T-helper 17 cell (primary cell): ENCODE results near the gene SPOCK1. TPM values are rescaled to one million over a fixed set of nuclear protein-coding genes. Genes with fewer than 3 reads are reported as not detected.

ENCODE experiments used
- ATAC-seq: fragments of 150-1000 bp; cut with Tn5 transposase; 2 replicates; pipeline ENCODE4 v1.10.0; 2021; ENCODE audit warnings: mild to moderate bottlenecking, moderate library complexity
- DNase-seq, 3 donors: peaks; one replicate each; pipeline versions ENCODE4 v3.0.0 to v3.0.0-alpha.2; 2020 to 2021
- H3K9me3 ChIP-seq: one replicate; pipeline ENCODE4 v1.7.0; 2013; ENCODE audit warnings: low read length, mild to moderate bottlenecking; ENCODE audit not compliant: control insufficient read depth, poor library complexity, severe bottlenecking
- H3K27ac Mint-ChIP-seq: one replicate; pipeline ENCODE4 v1.8.0; 2022; ENCODE audit warnings: mild to moderate bottlenecking, moderate library complexity, mixed read lengths
- H3K27me3 Mint-ChIP-seq: one replicate; pipeline ENCODE4 v1.8.0; 2022; ENCODE audit warnings: mixed read lengths
- H3K36me3 Mint-ChIP-seq: one replicate; pipeline ENCODE4 v1.8.0; 2022; ENCODE audit warnings: low read depth, mixed read lengths
- H3K4me1 Mint-ChIP-seq: one replicate; pipeline ENCODE4 v1.8.0; 2022; ENCODE audit warnings: mild to moderate bottlenecking, mixed read lengths
- H3K4me3 Mint-ChIP-seq: one replicate; pipeline ENCODE4 v1.8.0; 2022; ENCODE audit warnings: mild to moderate bottlenecking, moderate library complexity, mixed read lengths
- total RNA-seq, 4 donors: library from RNA in 2 of 4; stranded (reverse) in 2 of 4; gene quantifications; one replicate each; pipeline ENCODE4 v1.2.3 and lab custom pipeline; 2022 to 2026

Gene SPOCK1
- total RNA-seq, 2 donors from 2014 or later, result not detected

GRCh38 chr5:137167187-137167586, 331.9 kb downstream of the SPOCK1 start:
- Mint-ChIP-seq H3K4me3 (no peak overlapping the region), H3K27me3 (peaks cover 6% of the 10 kb centered on the region), H3K27ac (no peak overlapping the region), H3K36me3 (no peaks in the 10 kb centered on the region), H3K4me1 (no peaks in the 10 kb centered on the region)
- DNase-seq (no peak), ATAC-seq (no peak)
- no peaks in the 10 kb centered on the region for H3K9me3 ChIP-seq

- Mint-ChIP-seq H3K4me3 (no peak overlapping the region), H3K27me3 (peaks cover 6% of the 10 kb centered on the region), H3K36me3 (no peaks in the 10 kb centered on the region), H3K4me1 (no peaks in the 10 kb centered on the region), H3K27ac (no peak overlapping the region)
- no peaks in the 10 kb centered on the region for H3K9me3 ChIP-seq
- no peak for DNase-seq
- ATAC-seq, result no peak
Measured at GRCh38 chr5:137164961-137165360, 334.2 kb downstream of the SPOCK1 start.

- Mint-ChIP-seq H3K27ac (no peak overlapping the region), H3K36me3 (no peaks in the 10 kb centered on the region), H3K4me1 (no peaks in the 10 kb centered on the region), H3K27me3 (peaks cover 6% of the 10 kb centered on the region), H3K4me3 (no peak overlapping the region)
- ATAC-seq (no peak), DNase-seq (no peak)
- no peaks in the 10 kb centered on the region for H3K9me3 ChIP-seq
Measured at GRCh38 chr5:137164536-137164935, 334.6 kb downstream of the SPOCK1 start.

GRCh38 chr5:137158691-137159090, 340.4 kb downstream of the SPOCK1 start:
- Mint-ChIP-seq H3K36me3 (no peaks in the 10 kb centered on the region), H3K4me1 (no peaks in the 10 kb centered on the region), H3K4me3 (no peak overlapping the region), H3K27ac (no peak overlapping the region), H3K27me3 (peaks cover 6% of the 10 kb centered on the region)
- DNase-seq (no peak), ATAC-seq (no peak)
- no peaks in the 10 kb centered on the region for H3K9me3 ChIP-seq

- DNase-seq (no peak), ATAC-seq (no peak)
- no peaks in the 10 kb centered on the region for H3K9me3 ChIP-seq
- no peaks in the 10 kb centered on the region for H3K27me3 Mint-ChIP-seq
- H3K27ac Mint-ChIP-seq, result no peak overlapping the region
- H3K4me3 Mint-ChIP-seq, result no peak overlapping the region
- no peaks in the 10 kb centered on the region for H3K36me3 Mint-ChIP-seq
- H3K4me1 Mint-ChIP-seq, result no peaks in the 10 kb centered on the region
Measured at GRCh38 chr5:137156180-137156579, 342.9 kb downstream of the SPOCK1 start.

GRCh38 chr5:137155261-137156000, 343.7 kb downstream of the SPOCK1 start:
- no peaks in the 10 kb centered on the region for H3K36me3 Mint-ChIP-seq
- H3K4me1 Mint-ChIP-seq, result no peaks in the 10 kb centered on the region
- no peak for DNase-seq
- H3K4me3 Mint-ChIP-seq, result no peak overlapping the region
- H3K27me3 Mint-ChIP-seq, result no peaks in the 10 kb centered on the region
- no peak for ATAC-seq
- no peak overlapping the region for H3K27ac Mint-ChIP-seq
- no peaks in the 10 kb centered on the region for H3K9me3 ChIP-seq

- H3K27me3 Mint-ChIP-seq, result peaks cover 5% of the 10 kb centered on the region
- no peaks in the 10 kb centered on the region for H3K9me3 ChIP-seq
- no peaks in the 10 kb centered on the region for H3K36me3 Mint-ChIP-seq
- H3K27ac Mint-ChIP-seq, result no peak overlapping the region
- H3K4me3 Mint-ChIP-seq, result no peak overlapping the region
- H3K4me1 Mint-ChIP-seq, result no peaks in the 10 kb centered on the region
- DNase-seq (no peak), ATAC-seq (no peak)
Measured at GRCh38 chr5:137152616-137153015, 346.5 kb downstream of the SPOCK1 start.

- DNase-seq (no peak), ATAC-seq (no peak)
- Mint-ChIP-seq H3K4me3 (no peak overlapping the region), H3K36me3 (no peaks in the 10 kb centered on the region), H3K27ac (no peak overlapping the region), H3K27me3 (peaks cover 36% of the 10 kb centered on the region), H3K4me1 (no peaks in the 10 kb centered on the region)
- no peaks in the 10 kb centered on the region for H3K9me3 ChIP-seq
Measured at GRCh38 chr5:137148655-137149054, 350.5 kb downstream of the SPOCK1 start.

GRCh38 chr5:137148159-137148558, 351.0 kb downstream of the SPOCK1 start:
- H3K27me3 Mint-ChIP-seq, result peaks cover 36% of the 10 kb centered on the region
- H3K4me3 Mint-ChIP-seq, result no peak overlapping the region
- H3K4me1 Mint-ChIP-seq, result no peaks in the 10 kb centered on the region
- ATAC-seq, result no peak
- H3K9me3 ChIP-seq, result no peaks in the 10 kb centered on the region
- no peak overlapping the region for H3K27ac Mint-ChIP-seq
- no peak for DNase-seq
- no peaks in the 10 kb centered on the region for H3K36me3 Mint-ChIP-seq

- H3K36me3 Mint-ChIP-seq, result no peaks in the 10 kb centered on the region
- no peak for ATAC-seq
- H3K4me3 Mint-ChIP-seq, result no peak overlapping the region
- no peak overlapping the region for H3K27ac Mint-ChIP-seq
- H3K9me3 ChIP-seq, result no peaks in the 10 kb centered on the region
- no peaks in the 10 kb centered on the region for H3K4me1 Mint-ChIP-seq
- peaks cover 41% of the 10 kb centered on the region for H3K27me3 Mint-ChIP-seq
- DNase-seq, result no peak
Measured at GRCh38 chr5:137147346-137147745, 351.8 kb downstream of the SPOCK1 start.

GRCh38 chr5:137146402-137146890, 352.7 kb downstream of the SPOCK1 start:
- no peaks in the 10 kb centered on the region for H3K9me3 ChIP-seq
- no peak for DNase-seq
- Mint-ChIP-seq H3K36me3 (no peaks in the 10 kb centered on the region), H3K4me3 (no peak overlapping the region), H3K27ac (no peak overlapping the region), H3K4me1 (no peaks in the 10 kb centered on the region), H3K27me3 (peaks cover 41% of the 10 kb centered on the region)
- ATAC-seq, result no peak

GRCh38 chr5:137145721-137146120, 353.4 kb downstream of the SPOCK1 start:
- H3K36me3 Mint-ChIP-seq, result no peaks in the 10 kb centered on the region
- no peak overlapping the region for H3K4me3 Mint-ChIP-seq
- no peaks in the 10 kb centered on the region for H3K4me1 Mint-ChIP-seq
- ATAC-seq, result no peak
- peaks cover 41% of the 10 kb centered on the region for H3K27me3 Mint-ChIP-seq
- DNase-seq, result no peak
- H3K9me3 ChIP-seq, result no peaks in the 10 kb centered on the region
- H3K27ac Mint-ChIP-seq, result no peak overlapping the region

GRCh38 chr5:137144656-137145055, 354.5 kb downstream of the SPOCK1 start:
- no peak for ATAC-seq
- Mint-ChIP-seq H3K27me3 (peaks cover 41% of the 10 kb centered on the region), H3K4me1 (no peaks in the 10 kb centered on the region), H3K4me3 (no peak overlapping the region), H3K36me3 (no peaks in the 10 kb centered on the region), H3K27ac (no peak overlapping the region)
- DNase-seq, result no peak
- H3K9me3 ChIP-seq, result no peaks in the 10 kb centered on the region
